ENCODE measurements around the gene CCDC172. TPM values are rescaled to one million over a fixed set of nuclear protein-coding genes. Genes with fewer than 3 reads are reported as not detected.

The CCDC172 gene
- total and polyA plus RNA-seq, 2 donors (not counting 1 experiment from before 2014, with no cell fraction given) = not detected

GRCh38 chr10:116312548-116312947, 11.7 kb upstream of the CCDC172 start:
- no peak overlapping the region for H3K9ac ChIP-seq (ENCODE audit: low read length)
- POLR2A ChIA-PET = no interaction called here
- no peaks in the 10 kb centered on the region for H3K27me3 ChIP-seq (replicated peaks in 1 of 4; ENCODE audit: control extremely low read depth in 1 of 4, control insufficient read depth in 3 of 4, insufficient read depth in 4 of 4, low read length in 3 of 4)
- Mint-ChIP-seq H3K9me3 (ENCODE audit: insufficient read depth) (no peaks in the 10 kb centered on the region), H3K27ac (no peak overlapping the region), H3K4me1 (no peaks in the 10 kb centered on the region), H3K27me3 (no peaks in the 10 kb centered on the region), H3K4me3 (no peak overlapping the region)
- no peak overlapping the region for H3K4me2 ChIP-seq (replicated peaks; ENCODE audit: low read depth, low read length, poor library complexity, severe bottlenecking)
- H3K27ac ChIP-seq (ENCODE audit: low read length in 2 of 2) = no peak overlapping the region
- no CpG with 5 or more reads among the region's 4 CpGs for WGBS (ENCODE audit: insufficient coverage)
- ATAC-seq (ENCODE audit: low read depth) (no peak), DNase-seq (no peak)
- no peaks in the 10 kb centered on the region for H3K79me2 ChIP-seq (ENCODE audit: control insufficient read depth, insufficient read depth, low read length)
- CTCF ChIA-PET = no interaction called here
- H3K36me3 ChIP-seq (replicated peaks in 1 of 2; ENCODE audit: control extremely low read depth in 1 of 2, control insufficient read depth in 1 of 2, extremely low read depth in 1 of 2, insufficient read depth in 2 of 2, low read length in 1 of 2) = no peaks in the 10 kb centered on the region
- no peaks in the 10 kb centered on the region for H4K20me1 ChIP-seq (ENCODE audit: control insufficient read depth, insufficient read depth, low read length, poor library complexity, severe bottlenecking)
- no peak overlapping the region for H2AFZ ChIP-seq (ENCODE audit: insufficient read depth, low read depth, low read length, poor library complexity, severe bottlenecking)
- no peaks in the 10 kb centered on the region for H3K9me3 ChIP-seq (ENCODE audit: control extremely low read depth in 1 of 3, control insufficient read depth in 2 of 3, insufficient read depth in 1 of 3, low read length in 2 of 3)
- H3K4me3 ChIP-seq (ENCODE audit: control extremely low read depth in 1 of 5, extremely low read depth in 1 of 5, insufficient read depth in 1 of 5, low read depth in 2 of 5, low read length in 4 of 5) = no peak overlapping the region
- intact Hi-C loops (cut with micrococcal nuclease) = no loop called here
- peaks cover 0 to 2% of the 10 kb centered on the region in 2 donors for H3K4me1 ChIP-seq (ENCODE audit: control insufficient read depth in 2 of 2, insufficient read depth in 2 of 2, low read length in 2 of 2)
- no peak for TF ChIP-seq CTCF (IDR thresholded peaks at IDR 0.05)

- no peaks in the 10 kb centered on the region for H4K20me1 ChIP-seq (ENCODE audit: control insufficient read depth, insufficient read depth, low read length, poor library complexity, severe bottlenecking)
- no peaks in the 10 kb centered on the region for H3K9me3 Mint-ChIP-seq (ENCODE audit: insufficient read depth)
- H3K27ac ChIP-seq (ENCODE audit: low read length in 2 of 2) = no peak overlapping the region
- DNase-seq = no peak
- peaks cover 0 to 2% of the 10 kb centered on the region in 2 donors for H3K4me1 ChIP-seq (ENCODE audit: control insufficient read depth in 2 of 2, insufficient read depth in 2 of 2, low read length in 2 of 2)
- H3K27ac Mint-ChIP-seq = no peak overlapping the region
- intact Hi-C loops (cut with micrococcal nuclease) = no loop called here
- H3K27me3 Mint-ChIP-seq = no peaks in the 10 kb centered on the region
- no peaks in the 10 kb centered on the region for H3K36me3 ChIP-seq (replicated peaks in 1 of 2; ENCODE audit: control extremely low read depth in 1 of 2, control insufficient read depth in 1 of 2, extremely low read depth in 1 of 2, insufficient read depth in 2 of 2, low read length in 1 of 2)
- ATAC-seq (ENCODE audit: low read depth) = no peak
- no peak overlapping the region for H3K4me3 ChIP-seq (ENCODE audit: control extremely low read depth in 1 of 5, extremely low read depth in 1 of 5, insufficient read depth in 1 of 5, low read depth in 2 of 5, low read length in 4 of 5)
- H3K4me3 Mint-ChIP-seq = no peak overlapping the region
- no peaks in the 10 kb centered on the region for H3K27me3 ChIP-seq (replicated peaks in 1 of 4; ENCODE audit: control extremely low read depth in 1 of 4, control insufficient read depth in 3 of 4, insufficient read depth in 4 of 4, low read length in 3 of 4)
- CTCF ChIA-PET = no interaction called here
- no peaks in the 10 kb centered on the region for H3K9me3 ChIP-seq (ENCODE audit: control extremely low read depth in 1 of 3, control insufficient read depth in 2 of 3, insufficient read depth in 1 of 3, low read length in 2 of 3)
- no peaks in the 10 kb centered on the region for H3K79me2 ChIP-seq (ENCODE audit: control insufficient read depth, insufficient read depth, low read length)
- no peak for TF ChIP-seq CTCF (IDR thresholded peaks at IDR 0.05)
- TF ChIP-seq EZH2 (IDR thresholded peaks at IDR 0.05; ENCODE audit: borderline replicate concordance, insufficient read depth, low read depth, low read length, poor library complexity, severe bottlenecking) = no peak
- no peaks in the 10 kb centered on the region for H3K4me1 Mint-ChIP-seq
- no CpG with 5 or more reads among the region's 2 CpGs for WGBS (ENCODE audit: insufficient coverage)
- no peak overlapping the region for H3K4me2 ChIP-seq (replicated peaks; ENCODE audit: low read depth, low read length, poor library complexity, severe bottlenecking)
- H2AFZ ChIP-seq (ENCODE audit: insufficient read depth, low read depth, low read length, poor library complexity, severe bottlenecking) = no peak overlapping the region
- POLR2A ChIA-PET = no interaction called here
- no peak overlapping the region for H3K9ac ChIP-seq (ENCODE audit: low read length)
Observed at GRCh38 chr10:116316503-116316902, 7.7 kb upstream of the CCDC172 start.
